Muscle of leg (tissue), 16 donors: ENCODE results near the gene POTEB. TPM values are rescaled to one million over a fixed set of nuclear protein-coding genes. Genes with fewer than 3 reads are reported as not detected.
"Not testable (repeated sequence)": the region's sequence is repeated elsewhere in the genome, so short reads cannot be mapped to it uniquely, and the experiment has no call there.

Experiments
- DNase-seq: peaks from one replicate; pipeline ENCODE4 v3.0.0; 2013
- H3K27ac ChIP-seq: one replicate; pipeline ENCODE4 v1.5.1; 2013; ENCODE audit warnings: mild to moderate bottlenecking, low read length, control low read depth
- H3K27me3 ChIP-seq: one replicate; pipeline ENCODE4 v1.6.1; 2013; ENCODE audit warnings: low read length; ENCODE audit not compliant: control insufficient read depth, insufficient read depth
- H3K36me3 ChIP-seq: one replicate; pipeline ENCODE4 v1.6.1; 2013; ENCODE audit warnings: low read length; ENCODE audit not compliant: control insufficient read depth, insufficient read depth
- H3K4me1 ChIP-seq: one replicate; pipeline ENCODE4 v1.6.1; 2013; ENCODE audit warnings: low read length; ENCODE audit not compliant: control insufficient read depth, insufficient read depth
- H3K4me3 ChIP-seq: one replicate; pipeline ENCODE4 v1.5.1; 2013; ENCODE audit warnings: low read length, control low read depth
- H3K9me3 ChIP-seq: replicated peaks from 2 replicates; pipeline ENCODE4 v1.6.1; 2013; ENCODE audit warnings: low read depth, low read length; ENCODE audit not compliant: control insufficient read depth
- WGBS: methylation state at CpG from one replicate; pipeline ENCODE4 v1.1.5; 2013; ENCODE audit warnings: missing lambda C conversion rate; ENCODE audit not compliant: insufficient coverage; 5-methylcytosine and 5-hydroxymethylcytosine counted together
- long read RNA-seq, 11 donors: transcript quantifications; one replicate each; lab custom pipeline, GENCODE V29; 2026
- polyA plus RNA-seq, 8 donors: library from polyadenylated mRNA; unstranded; fragments of 120-200 nt; gene quantifications; one replicate each; pipeline versions ENCODE4 v1.2.1 to v1.2.3, GENCODE V29; 2013; ENCODE audit warnings: inconsistent platforms in 1 of 8, low replicate concordance in 1 of 8; ENCODE audit not compliant: insufficient read length in 8 of 8, insufficient read depth in 1 of 8
- total RNA-seq: library from RNA; stranded (reverse); fragments of 120-200 nt; gene quantifications from one replicate; pipeline ENCODE4 v1.2.4, GENCODE V29; 2013

Gene POTEB
- total RNA-seq, result not detected
- not detected for polyA plus RNA-seq
- long read RNA-seq, donor 1, result 0 reads
- long read RNA-seq, donor 2, result 0 reads
- long read RNA-seq, donor 3, result 0 reads
- long read RNA-seq, donor 4, result 0 reads
- long read RNA-seq, donor 5, result 0 reads
- long read RNA-seq, donor 6, result 0 reads
- long read RNA-seq, donor 7, result 0 reads
- long read RNA-seq, donor 8, result 0 reads
- long read RNA-seq, donor 9, result 0 reads
- long read RNA-seq, donor 10, result 0 reads
- long read RNA-seq, donor 11, result 0 reads

DNA sequence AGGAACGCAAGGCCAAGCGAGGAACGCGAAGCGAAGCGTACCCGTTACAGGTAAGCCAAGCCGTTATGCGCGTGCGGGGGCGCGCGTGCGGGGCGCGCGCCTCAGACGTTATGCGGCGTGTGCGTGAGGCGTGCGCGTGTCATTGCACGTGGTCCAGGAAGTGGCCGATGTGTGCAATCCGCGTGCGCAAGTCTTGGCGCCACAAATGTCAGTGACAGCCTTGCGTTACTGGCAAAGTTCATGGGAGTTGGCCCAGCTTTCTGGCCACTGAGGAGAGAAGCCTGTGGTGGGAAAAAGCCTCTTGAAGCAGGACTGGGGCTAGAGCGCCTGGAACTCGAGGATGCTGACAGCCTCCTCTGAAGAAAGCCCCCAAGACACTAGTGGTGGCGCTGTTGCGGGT lies at the start of gene POTEB:
TSS of gene POTEB (minus strand) at position 101 of the 400 bp plus-strand sequence. CDS start 489 bp downstream, outside the sequence.
- not testable (repeated sequence) for H3K36me3 ChIP-seq, DNase-seq, H3K4me1 ChIP-seq, H3K4me3 ChIP-seq, H3K27ac ChIP-seq, H3K27me3 ChIP-seq, H3K9me3 ChIP-seq
- no CpG with 5 or more reads among the region's 36 CpGs for WGBS

DNA sequence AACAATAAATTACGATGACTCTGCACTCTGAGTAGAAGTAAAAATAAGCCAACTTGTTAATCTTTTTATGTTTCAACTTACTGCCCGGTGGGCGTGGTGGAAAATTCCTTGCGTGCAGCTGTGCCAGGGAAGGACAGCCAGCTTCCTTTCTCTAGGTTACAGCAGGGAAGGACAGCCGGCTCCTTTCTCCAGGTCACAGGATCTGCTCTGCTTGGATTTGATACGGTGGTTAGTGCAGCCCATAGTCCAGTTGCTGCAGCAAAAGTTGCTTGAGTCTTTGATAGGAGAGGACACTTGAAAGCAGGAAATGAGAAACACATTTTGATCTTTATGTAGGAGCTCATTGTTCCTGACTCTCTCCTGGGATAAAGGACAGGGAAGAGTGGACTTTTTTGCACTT lies 13.4 kb upstream of the POTEB start:
- not testable (repeated sequence) for H3K27me3 ChIP-seq, H3K4me3 ChIP-seq, H3K4me1 ChIP-seq, DNase-seq, H3K9me3 ChIP-seq, H3K27ac ChIP-seq, H3K36me3 ChIP-seq
- WGBS, result no CpG with 5 or more reads among the region's 6 CpGs

DNA sequence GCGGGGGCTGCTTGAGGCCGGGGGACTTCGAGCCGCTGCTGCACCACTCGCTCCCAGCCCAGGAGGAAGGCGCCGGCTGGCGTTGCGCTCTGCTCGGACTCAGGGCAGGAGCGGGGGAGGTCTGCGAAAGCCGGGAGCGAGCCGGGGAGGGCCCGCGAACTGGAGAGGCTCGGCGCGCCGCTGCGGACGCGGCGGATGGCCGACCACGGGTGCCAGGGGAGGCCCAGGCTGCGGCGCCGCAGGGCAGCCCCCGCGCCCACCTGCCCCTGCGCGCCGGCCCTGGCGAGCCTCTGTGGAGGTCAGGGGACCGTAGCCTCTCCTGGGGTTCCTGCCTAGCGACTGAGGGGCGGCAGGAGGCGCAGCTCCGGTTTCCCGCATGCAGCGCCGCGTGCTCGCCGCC lies 12.0 kb upstream of the POTEB start:
- H3K4me3 ChIP-seq, DNase-seq, H3K27me3 ChIP-seq, H3K36me3 ChIP-seq, H3K9me3 ChIP-seq, H3K27ac ChIP-seq, H3K4me1 ChIP-seq: not testable (repeated sequence)
- no CpG with 5 or more reads among the region's 47 CpGs for WGBS

DNA sequence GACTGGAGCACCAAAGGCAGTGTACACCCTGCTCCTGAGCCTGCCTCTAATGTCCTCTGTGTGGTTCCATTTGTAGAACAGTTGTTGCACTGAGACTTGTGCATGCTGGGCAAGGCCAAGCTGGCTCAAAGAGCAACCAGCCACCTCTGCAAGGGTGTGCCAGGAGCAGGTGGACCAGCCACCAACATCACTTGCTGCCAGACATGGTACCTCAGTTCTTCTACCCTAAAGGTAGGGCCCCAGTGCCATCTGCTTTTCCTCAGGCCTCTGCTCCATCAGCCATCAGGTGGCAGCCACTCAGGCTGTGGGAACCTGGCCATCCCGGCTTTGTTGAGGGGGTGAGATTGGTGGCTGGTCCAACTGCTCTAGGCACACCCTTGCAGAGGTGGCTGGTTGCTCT lies 38.7 kb downstream of the POTEB start:
- not testable (repeated sequence) for H3K4me1 ChIP-seq, H3K27me3 ChIP-seq, H3K36me3 ChIP-seq, H3K4me3 ChIP-seq, DNase-seq, H3K27ac ChIP-seq, H3K9me3 ChIP-seq
- no CpG with 5 or more reads among the region's 1 CpG for WGBS

Other genes with a start within 250 kb of the POTEB start
- gene OR4M2, start 202.8 kb upstream of the POTEB start, total RNA-seq, result not detected
- not detected for gene OR4M2, start 202.8 kb upstream of the POTEB start, polyA plus RNA-seq